Stimulated activated CD4-positive, alpha-beta T cell treated with anti-CD3 and anti-CD28 coated beads, Interleukin-1b, Interleukin-23, amount 100 ng/mL, for 24 hours (primary cell): Measurements from ENCODE around the gene PACRG.

Source experiments
- DNase-seq, 4 experiments: peaks; one replicate each; pipeline ENCODE4 v3.0.0-alpha.2; 2020; ENCODE audit warnings: low read depth in 4 of 4, low spot score in 1 of 4

The PACRG gene

GRCh38 chr6:162777091-162777490, 49.3 kb downstream of the PACRG start:
- no peak for DNase-seq

GRCh38 chr6:162778603-162779002, 50.8 kb downstream of the PACRG start:
- DNase-seq = no peak

DNA sequence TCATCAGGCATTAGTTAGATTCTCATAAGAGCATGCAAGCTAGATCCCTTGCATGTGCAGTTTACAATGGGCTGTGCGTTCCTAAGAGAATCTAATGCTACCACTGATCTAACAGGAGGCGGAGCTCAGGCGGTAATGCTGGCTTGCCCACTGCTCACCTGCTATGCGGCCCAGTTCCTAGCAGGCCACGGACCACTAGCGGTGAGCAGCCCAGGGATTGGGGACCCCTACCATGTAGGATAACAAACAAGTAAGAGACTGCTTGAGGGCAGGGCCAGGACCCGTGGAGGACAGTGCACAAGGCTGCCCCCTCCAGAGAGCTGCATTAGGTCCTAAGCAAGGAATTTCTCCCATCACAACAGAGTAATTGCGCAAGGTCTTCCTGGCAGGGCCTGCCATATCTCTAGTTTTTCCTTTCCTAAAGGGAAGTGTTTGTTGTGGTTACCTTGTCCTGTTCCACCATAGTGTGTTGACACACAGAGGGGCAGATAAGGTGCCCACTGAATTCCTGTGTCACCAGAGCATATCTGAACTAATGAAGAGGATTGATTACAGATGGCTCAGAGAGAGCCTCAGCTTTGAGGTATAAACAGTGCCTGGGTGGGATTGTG, 58.0 kb downstream of the PACRG start:
- no peak for DNase-seq

DNA sequence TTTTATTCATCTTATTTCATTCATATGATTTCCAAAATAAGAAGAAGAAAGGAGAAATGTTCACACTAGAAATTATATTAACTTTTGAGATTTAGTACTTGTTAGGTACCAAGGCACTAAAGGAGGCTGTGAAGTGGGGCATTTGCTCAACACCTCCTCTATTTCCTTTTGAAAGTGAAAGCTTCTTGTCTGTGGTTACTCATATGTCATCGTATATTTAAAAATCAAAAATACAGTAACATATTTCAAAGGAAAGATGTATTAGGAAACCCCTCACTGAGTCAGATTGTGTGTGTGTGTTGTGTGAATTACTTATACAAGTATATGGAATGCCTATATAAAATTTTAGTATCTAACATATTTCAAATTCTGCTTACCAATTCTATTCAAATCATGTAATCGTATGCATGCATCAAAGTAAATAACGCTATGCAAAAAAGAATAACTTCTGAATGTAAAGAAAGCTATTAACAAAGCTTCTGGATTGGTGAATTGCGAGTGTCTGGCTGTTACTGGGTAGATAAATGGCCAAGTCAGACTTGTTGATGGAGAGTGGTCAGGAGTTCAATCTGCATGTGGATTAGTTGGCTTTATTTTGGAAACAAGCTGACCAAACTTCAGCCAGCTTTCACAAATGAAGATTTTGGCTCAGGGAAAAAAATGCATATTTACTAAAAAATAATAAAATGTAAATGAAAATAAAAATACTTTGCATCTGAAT, 70.9 kb downstream of the PACRG start:
- no peak for DNase-seq

DNA sequence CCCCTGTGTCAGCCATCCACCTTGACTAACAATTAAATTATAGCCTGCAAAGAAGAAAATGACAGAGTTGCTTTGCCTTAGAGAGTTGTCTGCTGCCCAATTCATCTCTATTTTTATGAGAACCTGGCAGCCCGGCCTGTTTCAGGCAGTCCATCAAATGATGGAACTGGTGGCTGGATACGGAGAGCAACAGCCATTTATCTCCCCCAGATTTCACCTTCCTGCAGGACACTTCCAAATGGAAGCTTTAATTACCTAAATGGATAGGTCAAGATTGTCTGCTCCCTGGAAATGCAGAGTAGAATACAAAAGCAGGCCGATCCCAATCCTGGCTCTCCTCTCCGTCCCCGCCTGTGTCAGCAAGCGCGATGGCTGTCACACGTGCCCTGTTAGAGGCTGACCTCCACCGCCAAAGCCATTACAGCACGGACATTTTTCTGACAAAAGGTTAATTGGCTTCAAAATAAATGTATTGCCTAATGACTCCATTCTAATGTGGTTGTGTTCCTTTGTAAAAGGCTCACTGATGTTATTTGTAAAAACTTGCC, 86.7 kb downstream of the PACRG start:
- no peak for DNase-seq

DNA sequence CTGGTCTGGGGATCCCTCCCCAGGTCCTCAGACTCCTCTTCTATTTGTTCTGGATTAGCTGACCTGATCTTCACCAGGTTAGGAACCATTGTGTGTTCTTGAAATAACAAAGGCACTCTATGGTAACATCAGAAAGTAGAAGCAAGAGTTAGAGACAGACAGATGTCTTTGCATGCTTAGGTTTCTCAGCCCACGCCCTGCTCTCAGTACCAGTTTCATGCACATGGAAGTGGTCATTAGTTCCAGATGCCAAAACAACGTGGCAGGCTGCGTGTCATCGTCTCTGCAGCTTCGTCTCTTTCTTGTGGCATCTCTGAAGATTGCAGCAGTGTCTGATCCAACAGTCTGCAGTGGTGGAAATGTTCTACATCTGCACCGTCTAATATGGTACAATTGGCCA, 89.4 kb downstream of the PACRG start:
- DNase-seq = no peak

DNA sequence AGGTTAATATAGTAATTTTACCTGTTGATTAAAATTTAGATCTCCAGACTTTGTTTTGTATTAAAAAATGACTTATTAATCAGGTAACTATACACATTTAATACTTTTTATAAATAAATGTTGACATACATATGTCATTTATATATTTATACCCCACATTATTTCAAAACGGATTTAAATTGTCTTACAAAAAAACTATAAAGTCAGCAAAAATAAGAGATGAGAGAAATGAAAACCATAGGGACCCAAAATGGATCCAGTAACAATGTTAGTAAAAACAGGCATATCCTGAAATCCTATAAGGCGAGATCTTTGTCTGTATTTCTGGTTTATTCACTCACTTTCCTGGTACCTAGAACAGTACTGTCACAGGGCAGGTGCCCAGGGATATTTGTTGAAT, 91.5 kb downstream of the PACRG start:
- DNase-seq = no peak

- DNase-seq = no peak
These were observed 93.3 kb downstream of the PACRG start for GRCh38 chr6:162821102-162821501.

- DNase-seq = no peak
These were observed 97.8 kb downstream of the PACRG start for GRCh38 chr6:162825597-162825996.

DNA sequence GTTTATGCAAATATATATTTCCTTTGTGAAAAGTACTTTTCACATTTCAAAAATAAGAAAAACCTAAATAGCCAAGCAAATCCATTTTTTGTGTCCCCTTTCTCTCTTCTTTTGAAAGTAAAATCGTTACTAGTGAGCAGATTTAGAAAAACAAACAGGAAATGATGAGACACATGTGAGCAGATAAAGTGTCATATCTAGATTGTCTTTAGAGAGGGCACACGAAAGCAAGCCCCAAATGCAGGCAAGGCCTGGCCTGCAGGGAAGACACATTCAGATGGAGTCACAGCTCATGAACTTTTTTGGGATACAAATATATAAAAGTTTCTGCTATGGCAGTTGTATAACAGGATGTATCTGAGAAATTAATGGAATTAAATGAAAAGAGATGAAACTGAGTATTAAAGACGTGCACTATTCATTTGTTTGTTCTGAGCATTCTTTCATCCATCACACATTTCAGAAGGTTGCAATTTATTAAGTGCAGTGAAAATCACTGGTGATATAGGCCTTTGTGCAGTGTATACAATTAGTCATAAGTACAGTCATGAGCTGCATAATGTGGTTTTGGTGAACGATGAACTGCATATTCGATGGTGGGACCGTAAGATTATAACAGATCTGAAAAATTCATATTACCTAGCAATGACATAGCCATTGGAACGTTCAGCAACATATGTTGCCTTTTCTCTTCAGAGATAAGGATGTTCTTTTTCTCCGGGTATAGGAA, 101.4 kb downstream of the PACRG start:
- no peak for DNase-seq

- DNase-seq = no peak
These were observed 106.0 kb downstream of the PACRG start for GRCh38 chr6:162833776-162834175.

DNA sequence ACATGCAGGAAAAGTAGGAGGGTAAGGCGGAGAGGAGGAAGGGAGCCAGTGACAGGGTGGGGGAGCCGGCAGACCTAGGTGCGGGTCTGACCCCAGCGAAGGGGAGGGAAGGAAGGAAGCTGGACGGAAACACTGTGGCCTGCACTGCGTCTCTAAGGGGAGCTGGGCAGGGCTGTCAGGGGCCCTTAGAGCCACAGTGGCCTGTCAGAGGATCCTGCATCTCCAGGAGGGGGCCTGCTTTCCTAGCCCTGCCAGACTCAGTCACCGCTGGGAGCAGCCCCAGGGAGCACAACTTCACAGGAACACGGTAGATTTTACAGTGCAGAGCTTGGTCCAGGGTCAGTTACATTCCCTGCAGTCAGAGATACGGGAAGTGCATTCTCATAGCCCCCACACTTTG, 118.2 kb downstream of the PACRG start:
- no peak for DNase-seq

DNA sequence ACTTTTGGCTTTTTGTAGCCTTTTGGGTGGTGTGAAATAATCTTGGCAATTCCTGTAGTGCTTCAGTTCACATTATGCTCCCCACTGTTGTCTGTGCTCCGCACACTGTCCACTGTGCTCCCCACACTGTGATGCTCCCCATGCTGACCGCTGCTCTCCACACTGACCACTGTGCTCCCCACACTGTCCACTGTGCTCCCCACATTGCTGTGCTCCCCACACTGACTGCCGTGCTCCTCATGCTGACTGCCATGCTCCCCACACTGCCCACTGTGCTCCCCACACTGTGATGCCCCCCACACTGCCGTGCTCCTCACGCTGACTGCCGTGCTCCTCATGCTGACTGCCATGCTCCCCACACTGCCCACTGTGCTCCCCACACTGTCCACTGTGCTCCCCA, 118.9 kb downstream of the PACRG start:
- DNase-seq = no peak

DNA sequence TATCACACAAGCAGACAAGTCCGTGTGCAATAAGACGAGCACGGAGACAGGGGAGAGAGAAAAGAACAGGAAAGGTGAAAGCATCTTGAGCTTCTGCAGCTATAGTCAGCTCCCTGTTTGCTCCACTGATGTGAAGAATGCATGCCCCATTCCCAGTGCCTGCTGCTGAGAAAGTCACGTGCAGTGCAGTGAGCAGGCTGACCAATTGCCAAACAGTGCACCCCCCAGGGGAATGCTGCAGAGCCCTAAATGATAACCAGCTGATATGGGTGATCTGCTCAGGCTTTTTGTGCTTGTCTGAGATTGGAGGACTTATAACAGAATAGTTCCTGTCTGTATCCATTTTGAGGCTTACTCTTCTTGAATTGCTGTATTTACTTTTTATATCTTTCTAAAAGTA, 121.5 kb downstream of the PACRG start:
- no peak for DNase-seq

DNA sequence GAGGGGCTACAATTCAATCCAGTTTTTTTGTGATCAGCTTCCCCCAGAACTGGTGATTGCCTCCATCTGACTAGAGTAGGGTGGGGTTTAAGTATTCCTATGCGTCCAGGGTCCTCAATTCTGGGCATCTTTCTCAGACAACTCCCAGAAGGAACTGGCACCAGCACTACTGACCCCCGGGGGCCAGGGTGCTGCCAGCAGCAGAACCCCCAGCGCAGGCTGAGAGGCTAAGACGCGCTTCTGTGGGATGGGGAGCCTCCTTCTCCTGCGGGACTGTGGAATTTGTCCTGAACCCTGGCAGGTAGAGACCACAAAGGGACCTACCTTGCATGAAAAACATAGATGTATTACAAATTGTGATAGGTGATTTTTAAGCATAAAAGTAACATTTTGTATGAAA, 124.4 kb downstream of the PACRG start:
- DNase-seq = no peak

DNA sequence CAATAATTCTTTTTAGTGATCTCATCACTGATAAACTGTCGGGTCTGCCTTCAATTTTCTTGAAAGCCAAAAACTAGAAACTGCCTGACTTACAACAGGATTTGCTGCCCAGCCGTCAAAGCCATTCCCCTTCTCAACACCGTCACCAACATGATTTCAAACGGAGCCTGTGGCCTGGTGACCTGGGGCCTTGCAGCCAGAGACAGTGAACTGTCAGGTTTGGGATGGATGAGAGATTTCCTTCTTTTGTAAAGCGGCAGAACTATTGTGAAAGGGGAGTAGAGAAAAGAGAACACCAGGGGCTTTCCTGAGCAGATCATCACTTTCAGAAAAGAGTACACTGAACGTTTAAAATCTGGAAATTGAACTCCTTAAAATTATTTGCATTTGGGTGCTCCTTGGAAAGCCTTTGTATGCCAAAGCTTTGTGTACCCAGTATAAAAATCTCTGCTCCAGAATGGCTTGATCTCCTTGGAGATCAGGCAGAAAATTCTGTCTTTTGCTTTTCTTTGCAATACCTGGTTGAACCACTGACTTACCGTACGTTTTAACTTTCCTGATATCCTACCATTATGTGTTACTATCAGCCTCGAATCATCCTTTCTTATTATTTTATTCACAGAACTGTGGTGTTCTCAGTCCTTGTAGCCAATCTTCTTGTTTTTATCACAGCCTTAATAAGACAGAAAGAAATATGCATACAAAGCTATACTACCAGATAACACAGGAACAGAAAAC, 125.2 kb downstream of the PACRG start:
- DNase-seq = no peak

DNA sequence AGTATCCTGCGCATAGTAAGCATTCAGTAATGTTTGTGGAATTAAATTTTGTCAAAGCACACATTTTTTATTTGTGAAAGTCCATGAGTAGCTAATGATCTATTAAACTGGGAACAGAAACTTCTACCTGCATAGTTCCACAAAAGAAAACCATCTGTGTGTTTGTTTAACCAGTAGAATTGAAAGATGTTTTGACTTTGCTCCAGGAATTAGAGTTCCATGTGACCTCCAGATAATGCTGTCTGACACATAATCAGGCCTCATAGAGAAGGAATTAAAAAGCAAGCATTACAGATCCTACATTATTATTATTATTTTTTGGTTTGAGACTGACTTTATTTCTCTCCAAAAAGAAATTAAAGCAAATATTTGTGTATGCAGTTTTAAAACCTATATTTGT, 126.5 kb downstream of the PACRG start:
- no peak for DNase-seq

DNA sequence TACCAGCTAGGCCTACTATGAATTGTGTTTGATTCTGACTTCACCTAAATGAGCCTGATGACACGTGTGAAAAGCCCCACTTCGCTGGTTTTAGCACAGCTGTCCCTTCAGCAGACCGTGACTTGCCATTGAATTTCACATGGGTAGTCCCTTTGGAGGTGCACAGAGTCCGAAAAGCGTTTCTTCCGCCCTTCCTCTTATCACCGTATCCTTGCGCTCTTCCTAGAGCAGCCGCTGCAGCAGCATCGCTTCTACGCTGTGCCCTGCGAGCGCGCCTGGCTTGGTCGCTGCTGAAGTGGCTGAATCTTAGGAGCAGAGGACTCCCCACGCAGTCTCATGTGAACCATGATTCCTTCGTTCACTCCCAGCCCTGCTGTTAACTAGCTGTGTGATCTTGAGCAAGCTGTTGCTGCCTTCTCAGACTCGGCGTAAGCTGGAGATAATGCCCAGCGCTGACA, 127.0 kb downstream of the PACRG start:
- no peak for DNase-seq

- no peak for DNase-seq
These were observed 129.1 kb downstream of the PACRG start for GRCh38 chr6:162856885-162857284.

DNA sequence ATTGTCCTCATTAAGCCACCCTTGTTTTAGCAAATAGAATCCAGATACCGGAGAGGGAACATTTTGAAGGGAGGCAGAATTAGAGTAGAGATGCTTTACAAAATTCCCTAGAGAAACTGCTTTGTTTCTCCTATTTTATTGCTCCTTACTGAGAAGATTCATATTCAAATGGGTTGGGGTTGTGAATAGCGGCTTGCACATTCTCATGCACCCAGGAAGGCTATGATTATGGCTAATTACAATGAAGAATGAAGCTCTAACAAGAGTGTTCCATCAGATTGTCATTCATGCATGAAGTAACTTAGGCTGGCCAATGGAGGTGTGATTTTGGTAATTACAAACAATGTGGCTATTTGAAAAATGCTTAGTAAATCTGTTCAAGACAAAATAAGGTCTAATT, 129.6 kb downstream of the PACRG start:
- DNase-seq = no peak

DNA sequence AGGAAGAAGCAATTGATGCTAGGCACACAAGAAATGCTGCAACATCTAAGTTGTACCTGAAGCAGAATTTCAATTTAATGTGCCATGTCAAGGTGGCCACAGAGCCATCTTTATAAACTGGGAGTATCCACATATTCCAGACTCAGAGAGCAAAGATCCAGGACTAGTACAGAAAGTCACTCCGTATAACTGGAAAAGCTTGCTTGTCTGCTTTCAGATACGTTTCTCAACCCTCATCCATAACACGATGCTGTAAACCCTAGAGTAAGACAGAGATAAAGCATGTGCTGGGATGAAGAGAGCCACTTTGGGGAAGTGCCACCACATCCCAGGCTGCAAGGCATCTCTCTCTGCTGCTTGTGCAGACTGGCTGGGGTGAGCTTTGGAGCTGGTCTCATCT, 134.7 kb downstream of the PACRG start:
- no peak for DNase-seq
